SK-N-SH (cell line): Measurements from ENCODE around the gene DUSP2.

Experiments
- GABPA ChIP-seq: IDR thresholded peaks from 2 replicates; pipeline ENCODE4 v1.4.0; 2012; ENCODE audit warnings: low read depth, mild to moderate bottlenecking
- TF ChIP-seq, protein P1 (sequence below): fragments of 200-600 bp; sonication (generic); IDR thresholded peaks from 2 replicates; pipeline ENCODE4 v1.6.1; 2017; ENCODE audit warnings: antibody characterized with exemption, mild to moderate bottlenecking, moderate library complexity
- TF ChIP-seq, protein P2 (sequence below): IDR thresholded peaks from 2 replicates; pipeline ENCODE4 v1.4.0; 2012; ENCODE audit warnings: low read depth, borderline replicate concordance
- TF ChIP-seq, protein P3 (sequence below): IDR thresholded peaks from 2 replicates; pipeline ENCODE4 v1.4.0; 2012; ENCODE audit warnings: low read depth

DNA sequence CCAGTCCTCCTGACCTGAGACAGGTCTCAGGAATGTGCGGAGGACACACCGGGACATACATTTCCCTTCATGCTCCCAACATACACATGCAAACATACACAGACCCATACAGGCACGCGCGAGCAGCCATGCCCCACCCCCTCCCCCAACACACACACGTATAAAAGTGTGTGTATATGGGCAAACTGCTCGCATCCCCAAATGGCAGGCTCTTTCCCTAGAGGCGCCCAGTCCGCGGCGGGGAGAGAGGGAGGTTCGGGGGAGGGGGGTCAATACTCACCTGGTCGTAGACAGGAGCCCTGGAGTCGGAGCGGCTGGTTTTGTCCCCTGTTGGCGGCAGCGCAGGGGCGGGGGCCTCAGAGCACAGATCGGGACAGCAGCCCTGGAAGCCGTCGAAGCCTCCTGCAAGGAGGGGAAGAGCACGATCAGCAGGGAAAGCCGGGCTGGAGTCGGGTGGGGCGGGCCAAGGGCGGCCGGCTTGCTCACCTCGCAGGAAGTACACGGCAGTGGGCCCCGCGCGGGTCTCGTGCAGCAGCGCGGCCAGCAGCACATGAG, 682 bp downstream of the DUSP2 start:
- no peak for TF ChIP-seq GABPA
- TF ChIP-seq, protein P1, sequence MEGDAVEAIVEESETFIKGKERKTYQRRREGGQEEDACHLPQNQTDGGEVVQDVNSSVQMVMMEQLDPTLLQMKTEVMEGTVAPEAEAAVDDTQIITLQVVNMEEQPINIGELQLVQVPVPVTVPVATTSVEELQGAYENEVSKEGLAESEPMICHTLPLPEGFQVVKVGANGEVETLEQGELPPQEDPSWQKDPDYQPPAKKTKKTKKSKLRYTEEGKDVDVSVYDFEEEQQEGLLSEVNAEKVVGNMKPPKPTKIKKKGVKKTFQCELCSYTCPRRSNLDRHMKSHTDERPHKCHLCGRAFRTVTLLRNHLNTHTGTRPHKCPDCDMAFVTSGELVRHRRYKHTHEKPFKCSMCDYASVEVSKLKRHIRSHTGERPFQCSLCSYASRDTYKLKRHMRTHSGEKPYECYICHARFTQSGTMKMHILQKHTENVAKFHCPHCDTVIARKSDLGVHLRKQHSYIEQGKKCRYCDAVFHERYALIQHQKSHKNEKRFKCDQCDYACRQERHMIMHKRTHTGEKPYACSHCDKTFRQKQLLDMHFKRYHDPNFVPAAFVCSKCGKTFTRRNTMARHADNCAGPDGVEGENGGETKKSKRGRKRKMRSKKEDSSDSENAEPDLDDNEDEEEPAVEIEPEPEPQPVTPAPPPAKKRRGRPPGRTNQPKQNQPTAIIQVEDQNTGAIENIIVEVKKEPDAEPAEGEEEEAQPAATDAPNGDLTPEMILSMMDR, result no peak
- TF ChIP-seq, protein P2, sequence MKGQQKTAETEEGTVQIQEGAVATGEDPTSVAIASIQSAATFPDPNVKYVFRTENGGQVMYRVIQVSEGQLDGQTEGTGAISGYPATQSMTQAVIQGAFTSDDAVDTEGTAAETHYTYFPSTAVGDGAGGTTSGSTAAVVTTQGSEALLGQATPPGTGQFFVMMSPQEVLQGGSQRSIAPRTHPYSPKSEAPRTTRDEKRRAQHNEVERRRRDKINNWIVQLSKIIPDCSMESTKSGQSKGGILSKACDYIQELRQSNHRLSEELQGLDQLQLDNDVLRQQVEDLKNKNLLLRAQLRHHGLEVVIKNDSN, result no peak
- TF ChIP-seq, protein P3, sequence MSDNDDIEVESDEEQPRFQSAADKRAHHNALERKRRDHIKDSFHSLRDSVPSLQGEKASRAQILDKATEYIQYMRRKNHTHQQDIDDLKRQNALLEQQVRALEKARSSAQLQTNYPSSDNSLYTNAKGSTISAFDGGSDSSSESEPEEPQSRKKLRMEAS, result no peak
